GM19238 (cell line): Measurements from ENCODE around the gene NTSR2.

Experiments
- DNase-seq: peaks from one replicate; pipeline ENCODE4 v3.0.0; 2011; ENCODE audit warnings: low spot score; ENCODE audit not compliant: insufficient read length

The NTSR2 gene

GRCh38 chr2:11657646-11658045 lies 12.3 kb downstream of the NTSR2 start:
- no peak for DNase-seq

DNA sequence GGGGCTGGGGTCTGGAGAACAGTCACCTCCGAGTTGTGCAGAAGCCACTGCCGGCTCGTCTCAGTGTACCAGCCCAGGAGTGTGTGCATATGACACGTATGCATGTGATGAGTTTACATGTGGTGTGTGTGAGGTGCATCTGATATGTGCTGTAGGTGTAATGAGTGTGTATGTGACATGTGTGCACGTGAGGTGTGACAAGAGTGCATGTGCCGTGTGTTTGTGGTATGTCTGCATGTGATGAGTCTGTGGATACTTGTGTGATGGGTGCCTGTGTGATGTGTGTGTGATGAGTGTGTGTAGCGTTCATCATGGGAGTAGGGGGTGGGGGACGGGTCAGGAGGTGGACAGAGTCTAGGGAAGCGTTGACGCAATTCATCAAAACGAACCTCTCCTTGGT lies 12.8 kb downstream of the NTSR2 start:
- DNase-seq: no peak

- no peak for DNase-seq
These were observed 13.3 kb downstream of the NTSR2 start for GRCh38 chr2:11656671-11657101.

DNA sequence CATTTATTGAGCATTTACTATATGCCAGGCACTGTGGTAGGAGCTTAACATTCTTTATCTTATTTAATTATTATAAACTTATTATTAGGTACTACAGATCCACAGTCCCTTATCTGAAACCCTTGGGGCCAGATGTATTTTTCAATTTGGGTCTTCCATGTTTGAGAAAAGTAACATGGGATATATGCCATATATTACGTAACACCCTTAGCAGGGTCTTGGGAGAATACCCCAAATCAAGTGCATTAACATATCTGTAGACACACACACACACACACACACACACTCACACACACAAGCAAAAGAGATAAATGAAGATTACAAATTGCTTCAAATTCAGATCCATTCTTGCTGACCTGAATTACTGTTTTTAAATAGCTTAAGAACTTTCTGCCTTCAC lies 13.7 kb downstream of the NTSR2 start:
- DNase-seq: no peak

DNA sequence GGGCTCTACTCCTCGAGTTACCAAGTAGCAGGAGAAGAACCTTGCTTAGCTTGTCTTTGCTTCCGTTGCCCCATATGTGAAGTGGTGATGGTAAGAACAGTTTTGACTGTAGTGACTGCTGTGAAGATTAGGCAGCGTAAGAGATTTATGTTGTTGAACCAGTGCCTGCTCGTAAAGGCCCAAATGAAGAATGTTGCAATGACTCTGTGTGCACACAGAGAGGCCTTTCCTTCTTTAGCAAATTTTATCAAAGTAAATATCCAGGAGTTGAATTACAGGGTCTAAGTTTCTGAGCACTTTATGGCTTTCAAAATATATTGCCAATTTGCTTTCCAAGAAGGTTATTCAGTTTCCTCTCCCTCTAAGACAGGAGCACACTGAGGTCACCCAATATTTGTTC lies 14.5 kb downstream of the NTSR2 start:
- DNase-seq: no peak

- DNase-seq: no peak
These were observed 17.4 kb downstream of the NTSR2 start for GRCh38 chr2:11652553-11652952.

- no peak for DNase-seq
These were observed 18.0 kb downstream of the NTSR2 start for GRCh38 chr2:11651856-11652548.

- no peak for DNase-seq
These were observed 20.9 kb downstream of the NTSR2 start for GRCh38 chr2:11649093-11649492.

DNA sequence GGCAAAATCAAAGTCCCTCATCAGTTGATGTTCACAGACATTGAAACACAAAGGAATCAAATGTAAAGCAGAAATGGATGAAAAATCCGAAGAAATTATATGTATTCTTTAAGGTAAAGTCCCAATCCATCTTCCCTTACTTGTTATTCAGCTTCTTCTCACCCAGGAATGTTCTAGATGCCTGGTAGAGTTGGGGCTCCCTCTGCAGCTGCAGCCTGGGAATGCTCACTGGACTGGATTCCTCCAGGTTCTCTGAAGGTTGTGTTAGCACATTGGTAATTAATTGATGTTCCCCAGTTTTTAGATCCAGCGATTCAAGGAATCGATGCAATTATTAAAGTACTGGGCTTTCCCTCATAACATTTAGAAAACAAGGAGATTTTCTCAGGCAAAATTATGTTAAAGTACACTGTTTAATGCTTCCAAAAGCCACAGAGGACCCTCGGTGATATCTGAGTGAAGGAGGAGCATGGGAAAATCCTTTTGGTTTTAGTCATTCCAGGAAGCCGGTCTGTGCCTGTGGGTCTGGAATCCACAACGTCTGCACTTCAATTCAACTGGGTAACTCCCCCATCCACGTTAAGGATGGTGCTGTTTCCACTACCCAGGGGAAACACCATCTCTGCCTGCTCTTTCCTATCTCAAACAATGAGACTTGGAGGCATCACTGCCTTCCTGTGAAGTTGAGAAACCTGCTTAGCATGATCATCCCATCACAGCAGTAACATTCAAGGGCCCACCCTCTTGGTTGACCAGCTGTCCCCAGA lies 22.0 kb downstream of the NTSR2 start:
- DNase-seq: no peak

GRCh38 chr2:11646530-11646929 lies 23.5 kb downstream of the NTSR2 start:
- no peak for DNase-seq

GRCh38 chr2:11644293-11644692 lies 25.7 kb downstream of the NTSR2 start:
- no peak for DNase-seq

GRCh38 chr2:11642972-11643371 lies 27.0 kb downstream of the NTSR2 start:
- DNase-seq: no peak

DNA sequence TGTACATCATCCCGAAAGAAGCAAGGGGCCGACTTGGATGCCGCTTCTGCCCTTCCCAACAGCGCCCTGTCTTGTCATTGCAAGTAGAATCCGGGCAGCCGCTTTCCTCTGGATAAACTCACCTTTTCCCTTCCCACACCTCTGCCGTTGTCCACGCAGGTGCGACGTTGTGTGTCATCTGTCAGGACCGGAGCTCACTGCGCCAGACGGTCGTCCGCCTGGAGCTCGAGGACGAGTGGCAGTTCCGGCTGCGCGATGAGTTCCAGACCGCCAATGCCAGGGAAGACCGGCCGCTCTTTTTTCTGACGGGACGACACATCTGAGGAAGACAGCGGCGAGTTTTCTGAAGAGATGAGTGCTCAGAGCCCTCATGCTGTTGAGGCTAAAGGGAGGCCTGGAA lies 29.9 kb downstream of the NTSR2 start:
- DNase-seq: no peak

GRCh38 chr2:11639503-11639902 lies 30.5 kb downstream of the NTSR2 start:
- DNase-seq: no peak

DNA sequence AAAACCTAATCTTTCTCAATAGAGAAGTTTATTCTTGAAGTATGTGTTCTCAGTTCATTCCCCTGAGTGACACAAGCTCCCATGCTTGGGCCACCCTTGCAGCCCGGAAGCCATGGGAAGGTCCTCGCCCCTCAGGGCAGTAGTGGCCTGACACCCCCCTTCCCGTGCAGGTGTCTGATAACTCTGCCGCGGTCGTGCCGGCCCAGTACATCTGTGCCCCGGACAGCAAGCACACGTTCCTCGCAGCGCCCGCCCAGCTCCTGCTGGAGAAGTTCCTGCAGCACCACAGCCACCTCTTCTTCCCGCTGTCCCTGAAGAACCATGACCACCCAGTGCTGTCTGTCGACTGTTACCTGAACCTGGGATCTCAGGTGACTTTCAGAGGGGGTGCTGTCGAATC lies 32.4 kb downstream of the NTSR2 start:
- no peak for DNase-seq

DNA sequence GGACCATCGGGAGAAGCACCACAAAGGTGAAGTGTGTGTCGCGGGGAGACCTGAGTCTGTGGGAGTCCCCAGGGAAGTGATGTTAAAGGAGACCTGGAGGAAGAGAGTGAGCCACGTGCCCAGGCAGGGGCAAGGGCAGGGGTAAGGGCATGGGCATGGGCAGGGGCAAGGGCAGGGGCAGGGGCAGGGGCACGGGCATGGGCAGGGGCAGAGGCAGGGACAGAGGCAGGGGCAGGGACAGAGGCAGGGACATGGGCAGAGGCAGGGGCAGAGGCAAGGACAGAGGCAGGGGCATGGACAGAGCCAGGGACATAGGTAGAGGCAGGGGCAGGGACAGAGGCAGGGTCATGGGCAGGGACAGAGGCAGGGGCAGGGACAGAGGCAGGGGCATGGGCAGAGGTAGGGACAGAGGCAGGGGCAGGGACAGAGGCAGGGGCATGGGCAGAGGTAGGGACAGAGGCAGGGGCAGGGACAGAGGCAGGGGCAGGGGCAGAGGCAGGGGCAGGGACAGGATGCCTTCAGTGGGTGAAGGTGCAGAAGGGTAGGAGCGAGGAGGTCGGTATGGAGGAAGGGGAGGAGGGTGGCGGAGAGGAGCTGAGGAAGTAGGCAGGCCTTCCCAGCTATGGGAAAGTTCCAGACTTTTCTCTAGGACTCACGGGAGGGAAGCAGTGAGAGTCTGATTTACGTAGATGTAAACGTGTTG lies 33.3 kb downstream of the NTSR2 start:
- no peak for DNase-seq

- DNase-seq: no peak
These were observed 34.9 kb downstream of the NTSR2 start for GRCh38 chr2:11635141-11635540.

DNA sequence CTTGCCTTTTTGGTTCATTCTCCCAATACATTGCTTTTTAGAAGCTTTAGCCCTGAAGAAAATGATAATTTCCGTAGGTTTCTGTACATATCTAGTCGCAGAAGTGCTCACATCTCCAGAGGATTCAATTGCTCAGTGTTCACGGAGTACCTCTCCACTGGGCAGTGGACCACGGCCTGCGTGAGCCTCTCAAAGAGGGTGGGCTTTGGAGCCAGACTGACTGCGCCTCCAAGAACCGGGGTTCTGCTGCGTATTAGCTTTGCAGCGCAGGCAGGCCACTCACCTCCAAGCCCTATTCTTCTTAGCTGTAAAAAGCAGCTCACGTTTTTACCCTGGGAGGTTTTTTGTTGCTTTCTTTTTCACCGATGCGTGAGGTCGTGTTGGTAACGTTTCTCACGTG lies 35.4 kb downstream of the NTSR2 start:
- DNase-seq: no peak

DNA sequence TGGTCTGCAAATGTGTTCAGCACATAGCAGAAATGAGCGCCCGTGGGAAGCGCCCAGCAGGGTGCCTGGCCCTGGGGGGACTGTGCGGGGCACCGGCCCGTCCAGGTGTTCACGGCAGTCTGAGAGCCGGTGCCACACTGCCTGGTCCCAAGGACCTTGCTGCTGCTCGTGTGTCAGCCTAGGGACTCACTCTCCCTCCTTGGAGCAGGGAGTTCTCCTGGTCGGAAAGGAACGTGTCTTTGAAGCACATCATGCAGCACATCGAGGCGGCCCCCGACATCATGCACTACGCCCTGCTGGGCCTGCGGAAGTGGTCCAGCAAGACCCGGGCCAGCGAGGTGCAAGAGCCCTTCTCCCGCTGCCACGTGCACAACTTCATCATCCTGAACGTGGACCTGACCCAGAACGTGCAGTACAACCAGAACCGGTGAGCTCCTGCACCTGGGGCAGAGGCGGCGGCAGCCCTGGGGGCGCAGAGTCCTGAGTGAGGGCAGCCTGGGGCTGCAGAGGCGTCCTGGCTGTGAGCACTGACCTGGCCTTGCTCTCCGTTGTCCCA lies 36.0 kb downstream of the NTSR2 start:
- DNase-seq: no peak

DNA sequence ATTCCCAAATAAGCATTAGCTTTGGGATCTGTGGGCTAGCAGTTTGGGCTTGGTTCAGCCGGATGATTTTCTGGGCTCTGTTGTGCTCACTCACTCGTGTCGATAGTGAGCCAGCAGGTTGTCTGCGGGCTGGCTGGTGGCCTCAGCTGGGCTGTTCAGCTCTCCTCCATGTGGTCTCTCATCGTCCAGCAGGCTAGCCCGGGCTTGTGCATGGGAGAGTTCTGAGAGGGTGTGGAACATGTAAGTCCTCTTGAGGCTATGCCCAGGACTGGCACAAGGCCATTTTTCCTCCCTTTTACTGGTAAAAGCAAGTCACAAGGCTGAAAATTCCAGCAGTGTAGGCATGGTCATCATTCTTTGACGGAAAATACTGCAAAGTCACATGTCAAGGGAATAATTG lies 38.5 kb downstream of the NTSR2 start:
- no peak for DNase-seq

- no peak for DNase-seq
These were observed 39.1 kb downstream of the NTSR2 start for GRCh38 chr2:11630855-11631254.

DNA sequence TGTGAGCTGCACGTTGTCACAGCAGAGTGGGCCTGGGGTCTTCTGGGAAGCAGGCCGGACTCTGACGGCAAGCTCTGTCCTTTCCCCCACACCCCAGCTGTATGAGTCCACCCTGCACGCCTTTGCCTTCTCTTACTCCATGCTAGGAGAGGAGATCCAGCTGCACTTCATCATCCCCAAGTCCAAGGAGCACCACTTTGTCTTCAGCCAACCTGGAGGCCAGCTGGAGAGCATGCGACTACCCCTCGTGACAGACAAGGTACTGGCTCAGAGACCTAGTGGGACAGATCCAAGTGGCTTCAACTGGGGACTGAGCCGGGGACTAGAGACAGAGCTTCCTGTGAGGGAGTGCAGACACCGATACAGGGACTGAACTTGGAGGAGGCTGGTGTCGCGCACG lies 40.1 kb downstream of the NTSR2 start:
- DNase-seq: no peak
